Astrocyte of the hippocampus (primary cell): Measurements from ENCODE around the gene SERPINA3.
A peak's percentile ranks its signal among the peaks of the same experiment; 100 is the strongest.

Experiments used
- DNase-seq: peaks from one replicate; pipeline ENCODE4 v3.0.0; 2011; ENCODE audit warnings: low read depth, low spot score

The SERPINA3 gene

GRCh38 chr14:94613720-94614644 is 1.8 kb downstream of the SERPINA3 start:
- DNase-seq: no peak

- no peak for DNase-seq
Measured at GRCh38 chr14:94614802-94615201, 2.6 kb downstream of the SERPINA3 start.

- DNase-seq: no peak
Measured at GRCh38 chr14:94615254-94615653, 3.1 kb downstream of the SERPINA3 start.

- no peak for DNase-seq
Measured at GRCh38 chr14:94615823-94616570, 3.8 kb downstream of the SERPINA3 start.

GRCh38 chr14:94617366-94617941 is 5.3 kb downstream of the SERPINA3 start:
- DNase-seq: no peak

- no peak for DNase-seq
Measured at GRCh38 chr14:94617988-94618822, 6.0 kb downstream of the SERPINA3 start.

- no peak for DNase-seq
Measured at GRCh38 chr14:94619297-94619696, 7.1 kb downstream of the SERPINA3 start.

GRCh38 chr14:94620597-94620996 is 8.4 kb downstream of the SERPINA3 start:
- DNase-seq: no peak

GRCh38 chr14:94621358-94622134 is 9.4 kb downstream of the SERPINA3 start:
- no peak for DNase-seq

- DNase-seq: peak; percentile 27
Measured at GRCh38 chr14:94622653-94623421, 10.6 kb downstream of the SERPINA3 start.

GRCh38 chr14:94623422-94623809 is 11.2 kb downstream of the SERPINA3 start:
- no peak for DNase-seq

- DNase-seq: no peak
Measured at GRCh38 chr14:94623856-94624499, 11.8 kb downstream of the SERPINA3 start.

- DNase-seq: no peak
Measured at GRCh38 chr14:94624537-94625352, 12.6 kb downstream of the SERPINA3 start.

GRCh38 chr14:94625353-94625635 is 13.1 kb downstream of the SERPINA3 start:
- no peak for DNase-seq

GRCh38 chr14:94628578-94628977 is 16.4 kb downstream of the SERPINA3 start:
- DNase-seq: no peak

- DNase-seq: no peak
Measured at GRCh38 chr14:94630396-94630795, 18.2 kb downstream of the SERPINA3 start.

- no peak for DNase-seq
Measured at GRCh38 chr14:94631050-94631449, 18.9 kb downstream of the SERPINA3 start.

GRCh38 chr14:94631536-94632304 is 19.5 kb downstream of the SERPINA3 start:
- no peak for DNase-seq
